NCI-H2227 (cell line): ENCODE measurements around the gene SPAAR.
A peak's percentile ranks its signal among the peaks of the same experiment; 100 is the strongest.
"Not testable (repeated sequence)": the region's sequence is repeated elsewhere in the genome, so short reads cannot be mapped to it uniquely, and the experiment has no call there.

ENCODE experiments used
- DNase-seq: peaks from one replicate; lab custom pipeline; 2025; ENCODE audit not compliant: unreplicated experiment; lab: John Stamatoyannopoulos, UW

SPAAR gene

GRCh38 chr9:35903049-35903448 is 6.2 kb upstream of the SPAAR start:
- DNase-seq: peak; percentile 45

DNA sequence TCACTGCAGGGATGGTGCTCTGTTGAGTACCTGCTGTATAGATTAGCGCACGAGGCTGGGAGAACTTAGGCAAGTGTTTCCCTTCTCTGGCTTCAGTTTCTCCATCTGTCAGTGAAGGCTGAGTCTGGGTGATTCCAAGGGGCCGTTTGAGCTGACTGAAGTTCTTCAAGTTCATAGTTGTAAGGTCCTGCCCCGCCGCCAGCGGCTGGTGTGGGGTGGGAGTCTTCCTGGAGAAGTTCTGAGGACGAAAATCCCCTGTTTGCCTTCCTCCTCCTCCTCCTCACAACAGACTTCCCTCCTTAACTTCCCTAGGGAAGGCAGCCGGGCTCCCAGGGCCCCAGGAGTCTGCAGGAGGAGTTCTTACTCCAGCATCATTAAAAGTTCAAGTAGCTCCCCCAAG is 5.0 kb upstream of the SPAAR start:
- DNase-seq: no peak

- DNase-seq: no peak
These were observed 4.1 kb upstream of the SPAAR start for GRCh38 chr9:35905051-35905781.

DNA sequence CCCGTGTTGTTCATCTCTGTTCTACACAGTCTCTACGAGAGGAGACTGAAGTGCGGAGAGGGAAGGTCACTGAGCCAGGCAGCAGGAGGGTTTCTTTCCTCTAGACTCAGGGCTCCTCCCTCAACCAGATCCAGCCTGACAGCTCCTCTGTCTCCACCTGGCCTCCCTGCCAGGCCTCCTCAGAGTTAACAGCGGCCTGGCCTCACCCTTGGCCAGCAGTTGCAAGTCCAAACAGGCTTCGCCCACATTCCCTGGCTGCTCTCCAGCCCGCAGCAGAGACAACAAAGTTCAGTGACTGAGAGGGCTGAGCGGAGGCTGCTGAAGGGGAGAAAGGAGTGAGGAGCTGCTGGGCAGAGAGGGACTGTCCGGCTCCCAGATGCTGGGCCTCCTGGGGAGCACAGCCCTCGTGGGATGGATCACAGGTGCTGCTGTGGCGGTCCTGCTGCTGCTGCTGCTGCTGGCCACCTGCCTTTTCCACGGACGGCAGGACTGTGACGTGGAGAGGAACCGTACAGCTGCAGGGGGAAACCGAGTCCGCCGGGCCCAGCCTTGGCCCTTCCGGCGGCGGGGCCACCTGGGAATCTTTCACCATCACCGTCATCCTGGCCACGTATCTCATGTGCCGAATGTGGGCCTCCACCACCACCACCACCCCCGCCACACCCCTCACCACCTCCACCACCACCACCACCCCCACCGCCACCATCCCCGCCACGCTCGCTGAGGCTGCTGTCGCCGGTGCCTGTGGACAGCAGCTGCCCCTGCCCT is 3.2 kb upstream of the SPAAR start, which contains the start of gene HRCT1:
HRCT1 (plus strand) TSS at position 291 of the 768 bp plus-strand sequence; CDS start at position 377, 86 bp downstream.
- DNase-seq: no peak

DNA sequence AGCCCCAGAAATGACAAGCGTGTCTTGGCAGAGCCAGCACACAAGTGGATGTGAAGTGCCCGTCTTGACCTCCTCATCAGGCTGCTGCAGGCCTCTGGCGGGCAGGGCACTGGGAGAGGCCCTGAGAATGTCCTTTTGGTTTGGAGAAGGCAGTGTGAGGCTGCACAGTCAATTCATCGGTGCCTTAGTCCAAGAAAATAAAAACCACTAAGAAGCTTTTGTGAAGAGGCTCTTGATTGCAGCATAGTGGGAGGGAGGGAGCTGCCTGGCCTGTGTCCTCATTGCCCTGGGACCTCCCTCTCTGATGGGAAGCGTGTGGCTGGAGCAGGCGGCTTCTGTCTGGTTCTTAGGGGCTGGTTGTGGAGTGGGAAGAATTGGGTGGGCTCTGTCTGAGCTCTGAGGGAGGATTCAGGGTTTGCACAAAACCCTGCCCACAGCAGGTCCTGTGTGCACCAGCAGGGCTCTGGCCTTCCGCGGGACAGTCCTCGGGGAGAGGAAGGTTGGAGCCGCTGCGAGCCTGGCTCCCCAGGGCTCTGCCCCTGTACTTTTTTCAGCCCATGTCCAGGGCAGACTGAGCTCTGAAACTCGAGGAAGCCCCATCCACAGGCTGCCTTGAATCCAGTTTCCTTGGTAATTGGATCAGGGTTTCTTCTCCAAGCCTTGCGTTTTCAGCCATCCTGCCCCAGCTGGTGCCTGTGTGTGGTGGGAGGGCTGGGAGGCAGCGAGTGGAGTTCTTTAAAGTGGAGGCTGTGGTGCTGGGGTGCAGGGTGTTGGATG is 2.2 kb upstream of the SPAAR start:
- peak; percentile 36 for DNase-seq

GRCh38 chr9:35907711-35908503 is 1.4 kb upstream of the SPAAR start:
- peak; percentile 83 for DNase-seq

- no peak for DNase-seq
These were observed 675 bp upstream of the SPAAR start for GRCh38 chr9:35908504-35909125.

- DNase-seq: no peak
These were observed 660 bp downstream of the SPAAR start for GRCh38 chr9:35909687-35910612.

DNA sequence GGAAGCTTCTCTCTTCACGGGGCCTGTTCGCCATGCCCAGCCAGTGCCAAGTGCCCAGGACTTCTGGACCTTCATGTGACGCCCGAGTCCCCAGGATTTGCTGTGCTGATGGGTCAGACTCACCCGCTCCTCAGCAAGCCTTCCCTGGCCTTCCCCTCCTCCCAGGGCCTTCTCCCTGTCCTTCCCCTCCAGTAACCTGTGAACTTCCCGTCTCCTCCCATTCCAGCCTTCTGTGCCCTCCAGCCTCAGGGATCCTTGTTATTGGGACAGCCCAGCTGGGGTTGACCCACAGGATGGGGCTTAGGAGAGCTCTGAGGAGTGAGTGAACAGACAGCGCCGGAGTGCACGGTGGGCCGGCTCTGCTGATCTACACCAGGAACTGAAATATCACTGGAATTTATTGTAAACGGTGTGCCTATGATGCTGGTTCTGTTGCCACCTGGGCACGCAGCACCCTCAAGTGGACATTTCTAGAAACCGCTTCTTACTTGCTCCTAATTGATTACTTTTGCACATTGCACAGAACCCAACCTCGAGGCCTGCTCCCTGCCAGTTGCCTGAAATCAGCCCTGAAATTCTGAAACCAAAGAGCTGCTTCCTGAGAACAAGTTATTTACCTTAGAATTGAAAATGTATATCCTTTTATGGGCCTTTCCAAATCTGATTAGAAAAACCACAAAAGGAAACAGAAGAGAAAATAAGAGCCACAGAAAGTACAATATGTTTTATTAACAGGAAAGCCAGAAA is 1.5 kb downstream of the SPAAR start:
- DNase-seq: no peak

GRCh38 chr9:35911690-35912089 is 2.4 kb downstream of the SPAAR start:
- no peak for DNase-seq

- no peak for DNase-seq
These were observed 3.6 kb downstream of the SPAAR start for GRCh38 chr9:35912791-35913400.

DNA sequence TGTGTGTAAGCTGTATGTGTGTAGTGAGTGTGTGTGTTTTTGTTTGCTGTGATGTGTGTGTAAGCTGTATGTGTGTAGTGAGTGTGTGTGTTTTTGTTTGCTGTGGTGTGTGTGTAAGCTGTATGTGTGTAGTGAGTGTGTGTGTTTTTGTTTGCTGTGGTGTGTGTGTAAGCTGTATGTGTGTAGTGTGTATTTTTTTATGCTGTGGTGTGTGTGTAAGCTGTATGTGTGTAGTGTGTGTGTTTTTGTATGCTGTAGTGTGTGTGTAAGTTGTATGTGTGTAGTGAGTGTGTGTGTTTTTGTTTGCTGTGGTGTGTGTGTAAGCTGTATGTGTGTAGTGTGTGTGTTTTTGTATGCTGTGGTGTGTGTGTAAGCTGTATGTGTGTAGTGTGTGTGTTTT is 4.1 kb downstream of the SPAAR start:
- DNase-seq: not testable (repeated sequence)

DNA sequence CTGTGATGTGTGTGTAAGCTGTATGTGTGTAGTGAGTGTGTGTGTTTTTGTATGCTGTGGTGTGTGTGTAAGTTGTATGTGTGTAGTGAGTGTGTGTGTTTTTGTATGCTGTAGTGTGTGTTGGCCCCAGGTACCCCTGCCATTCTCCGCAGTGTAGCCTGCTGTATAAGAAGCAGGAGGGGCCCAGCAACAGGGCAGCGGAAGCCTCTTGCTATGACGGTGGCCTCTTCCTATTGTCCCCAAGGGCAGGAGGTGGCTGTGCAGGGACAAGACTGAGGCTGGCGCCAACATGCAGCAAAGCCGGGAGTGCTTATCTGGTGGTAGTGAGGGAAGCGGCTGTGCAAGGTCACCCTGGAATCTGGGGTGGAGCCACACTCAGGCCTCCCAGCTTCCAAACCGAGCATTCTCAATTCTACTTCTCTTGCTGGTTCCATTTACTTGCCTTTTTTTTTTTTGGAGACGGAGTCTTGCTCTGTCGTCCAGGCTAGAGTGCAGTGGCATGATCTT is 5.1 kb downstream of the SPAAR start:
- no peak for DNase-seq

DNA sequence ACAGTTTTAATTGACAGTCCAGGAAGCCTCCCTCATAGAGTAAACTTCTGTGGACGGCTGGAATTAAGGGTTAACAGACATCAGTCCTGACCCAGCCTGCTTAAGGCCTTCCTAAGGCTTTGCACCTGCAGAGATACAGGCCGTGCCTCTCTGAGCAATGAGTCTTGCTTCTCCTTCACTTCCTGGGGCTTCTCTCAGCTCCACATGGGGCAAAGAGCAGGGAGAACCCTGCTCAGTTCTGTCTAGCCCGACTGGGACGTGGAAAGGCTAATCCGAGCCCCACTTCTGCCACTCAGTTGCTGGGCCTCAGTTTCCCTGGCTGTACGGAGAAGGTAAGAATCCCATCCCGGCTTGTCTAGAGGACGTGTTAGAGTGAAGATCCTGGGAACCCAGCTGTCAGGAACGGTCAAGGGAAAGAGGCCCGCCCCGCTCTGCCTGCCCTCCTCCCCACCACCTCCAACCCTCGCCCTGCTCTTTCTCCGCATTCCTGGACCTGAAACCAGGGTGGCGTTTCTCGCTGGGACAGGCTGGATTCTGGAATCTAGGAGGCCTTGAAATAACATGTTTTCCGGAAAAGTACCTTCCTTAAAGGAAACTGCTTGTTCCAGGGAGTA is 6.5 kb downstream of the SPAAR start:
- DNase-seq: no peak

DNA sequence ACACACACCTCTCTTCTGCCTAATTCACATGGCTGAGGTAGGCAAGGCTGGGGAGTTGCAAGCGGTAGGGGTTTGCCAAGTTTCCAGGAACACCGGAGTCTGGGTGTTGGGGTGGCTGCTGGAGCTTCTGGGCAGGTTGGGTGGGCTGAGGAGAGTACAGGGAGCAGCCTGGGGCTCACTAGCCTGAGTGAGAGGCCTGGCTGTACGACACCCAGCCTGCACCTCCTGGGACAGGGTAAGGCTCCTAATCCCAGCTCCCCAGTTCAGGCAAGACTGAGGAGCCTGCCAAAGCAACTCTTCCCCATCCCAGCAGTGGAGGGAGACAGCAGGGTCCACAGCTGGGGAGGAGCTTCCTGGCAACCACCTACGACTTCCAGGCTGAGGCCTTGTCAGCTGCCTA is 8.0 kb downstream of the SPAAR start:
- no peak for DNase-seq

DNA sequence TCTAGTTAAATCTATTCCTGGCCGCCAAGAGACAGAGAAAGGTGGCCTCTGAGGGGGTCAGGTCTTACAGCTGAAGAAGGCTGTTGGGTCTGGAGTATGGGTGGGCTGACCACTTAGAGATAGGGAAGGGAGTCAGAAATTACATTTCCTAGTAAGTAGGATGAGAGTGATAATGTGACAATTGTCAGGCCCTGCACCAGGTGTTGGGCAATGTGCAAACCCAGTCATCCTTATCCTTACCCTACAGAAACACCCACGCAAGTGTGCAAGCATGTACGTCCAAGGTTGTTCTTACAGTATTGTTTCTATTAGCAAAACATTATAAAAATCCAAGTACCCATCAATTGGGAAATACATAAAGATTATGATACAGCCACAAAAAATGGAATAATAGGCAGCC is 9.5 kb downstream of the SPAAR start:
- DNase-seq: no peak

- no peak for DNase-seq
These were observed 10.1 kb downstream of the SPAAR start for GRCh38 chr9:35919212-35920008.
